ENCODE results near the gene RASEF. TPM values are rescaled to one million over a fixed set of nuclear protein-coding genes. Genes with fewer than 3 reads are reported as not detected.

Gene RASEF
- total RNA-seq (10 to 100 TPM in 1 of 7 donors, 1 to 10 TPM in 4, under 1 TPM in 2; 0.08 to 15.9 (median 1.3) TPM), polyA plus RNA-seq (under 1 TPM; 0.07 to 0.43 TPM)
- long read RNA-seq, donor 1: 0 reads
- long read RNA-seq, donor 2, full-length matches to known transcripts: 2 of 10 reads
- long read RNA-seq, donor 2, partial matches to known transcripts: 8 of 10 reads
- long read RNA-seq, donor 2, other reads (novel, unspliced or antisense): 0 of 10 reads
- long read RNA-seq, donor 3, full-length matches to known transcripts: 3 of 5 reads
- long read RNA-seq, donor 3, partial matches to known transcripts: 0 of 5 reads
- long read RNA-seq, donor 3, other reads (novel, unspliced or antisense): 2 of 5 reads

DNA sequence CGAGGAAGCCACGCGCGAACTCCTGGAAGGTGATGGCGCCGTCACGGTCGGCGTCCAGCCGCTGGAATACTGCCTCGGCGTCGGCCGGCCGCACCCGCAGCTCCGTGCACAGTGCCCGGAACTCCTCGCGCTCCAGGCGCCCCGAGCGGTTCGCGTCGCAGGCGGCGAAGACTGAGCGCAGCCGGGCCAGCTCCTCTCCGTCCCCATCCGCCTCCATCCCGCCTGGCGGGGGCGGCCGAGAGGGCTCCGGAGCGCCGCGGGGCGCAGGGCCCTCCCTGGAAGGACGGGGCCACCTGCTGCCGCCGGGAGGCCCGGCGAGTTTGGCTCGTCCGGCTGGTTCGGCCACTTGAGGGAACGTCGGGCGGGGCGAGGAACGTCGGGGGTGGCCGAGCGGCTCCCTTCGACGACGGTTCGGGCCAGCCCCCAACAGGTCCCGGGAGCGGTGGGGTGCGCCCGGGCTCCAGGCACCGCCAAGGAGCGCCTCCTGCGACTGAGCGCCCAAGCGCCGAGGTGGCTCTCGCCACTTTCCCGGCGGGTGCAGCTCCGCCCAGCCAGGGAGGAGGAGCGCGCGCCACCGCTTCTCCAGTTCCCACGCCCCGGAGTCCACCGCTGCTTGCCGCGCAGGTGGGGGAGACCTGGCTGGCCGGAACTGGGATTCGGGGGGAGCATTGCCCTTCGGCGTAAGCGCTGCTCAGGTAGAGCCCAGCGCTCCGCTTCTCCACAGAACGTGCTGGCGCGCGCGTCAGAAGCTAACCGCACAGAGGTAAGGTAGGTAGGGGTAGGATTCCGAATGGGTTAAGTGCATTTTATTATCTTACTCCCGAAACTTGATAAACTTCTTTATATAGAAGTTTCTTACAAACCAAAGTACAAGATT, at the start of gene RASEF:
RASEF (minus strand) TSS at position 492 of the 877 bp plus-strand sequence; CDS start at position 217, 275 bp downstream.
- Histone ChIP-seq H3K4me1 (ENCODE audit: insufficient read depth) (no peaks in the 10 kb centered on the region), H3K27ac (no peak within 1 kb of the TSS), H3K4me3 (peak within 1 kb of the TSS; percentile 30), H3K27me3 (no peaks in the 10 kb centered on the region), H3K36me3 (no peaks in the 10 kb centered on the region), H3K9me3 (peaks cover 0 to 3% of the 10 kb centered on the region in 2 donors)
- intact Hi-C loops (cut with DNase I): no loop called here
- peak in 2 of 5 donors; percentile 19 to 37 for DNase-seq
- TF ChIP-seq, protein P1, sequence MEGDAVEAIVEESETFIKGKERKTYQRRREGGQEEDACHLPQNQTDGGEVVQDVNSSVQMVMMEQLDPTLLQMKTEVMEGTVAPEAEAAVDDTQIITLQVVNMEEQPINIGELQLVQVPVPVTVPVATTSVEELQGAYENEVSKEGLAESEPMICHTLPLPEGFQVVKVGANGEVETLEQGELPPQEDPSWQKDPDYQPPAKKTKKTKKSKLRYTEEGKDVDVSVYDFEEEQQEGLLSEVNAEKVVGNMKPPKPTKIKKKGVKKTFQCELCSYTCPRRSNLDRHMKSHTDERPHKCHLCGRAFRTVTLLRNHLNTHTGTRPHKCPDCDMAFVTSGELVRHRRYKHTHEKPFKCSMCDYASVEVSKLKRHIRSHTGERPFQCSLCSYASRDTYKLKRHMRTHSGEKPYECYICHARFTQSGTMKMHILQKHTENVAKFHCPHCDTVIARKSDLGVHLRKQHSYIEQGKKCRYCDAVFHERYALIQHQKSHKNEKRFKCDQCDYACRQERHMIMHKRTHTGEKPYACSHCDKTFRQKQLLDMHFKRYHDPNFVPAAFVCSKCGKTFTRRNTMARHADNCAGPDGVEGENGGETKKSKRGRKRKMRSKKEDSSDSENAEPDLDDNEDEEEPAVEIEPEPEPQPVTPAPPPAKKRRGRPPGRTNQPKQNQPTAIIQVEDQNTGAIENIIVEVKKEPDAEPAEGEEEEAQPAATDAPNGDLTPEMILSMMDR (IDR thresholded peaks at IDR 0.05): no peak
- TF ChIP-seq EP300 (IDR thresholded peaks at IDR 0.05) (no peak), POLR2A (IDR thresholded peaks at IDR 0.05) (no peak)
- WGBS, 3 donors: 0 to 3% (median 1%) methylated on average over 66 to 99 of the region's 99 CpGs

DNA sequence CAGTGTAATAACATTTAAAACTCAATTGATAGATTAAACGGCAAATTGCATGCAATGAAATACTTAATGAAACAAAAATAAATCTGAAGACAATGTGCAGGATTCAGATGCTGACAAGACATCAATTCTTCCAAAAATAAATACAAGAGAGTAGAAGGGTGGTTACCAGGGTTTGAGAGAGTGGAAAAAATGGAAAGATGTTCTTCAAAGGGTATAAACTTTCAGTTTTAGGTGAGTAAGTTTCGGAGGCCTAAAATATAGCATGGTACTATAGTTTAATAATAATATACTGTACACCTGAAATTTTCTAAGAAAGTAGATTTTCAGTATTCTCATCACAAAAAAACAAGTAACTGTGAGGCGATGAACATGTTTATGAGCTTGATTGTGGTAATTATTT, 48.2 kb upstream of the RASEF start:
- Histone ChIP-seq H3K36me3 (no peaks in the 10 kb centered on the region), H3K27ac (no peak overlapping the region), H3K4me1 (ENCODE audit: insufficient read depth) (no peaks in the 10 kb centered on the region), H3K4me3 (no peak overlapping the region), H3K9me3 (no peaks in the 10 kb centered on the region), H3K27me3 (no peaks in the 10 kb centered on the region)
- DNase-seq: no peak
- intact Hi-C loops (cut with DNase I): no loop called here
- TF ChIP-seq EP300 (IDR thresholded peaks at IDR 0.05): no peak
- TF ChIP-seq POLR2A (IDR thresholded peaks at IDR 0.05): no peak
- TF ChIP-seq, protein P1 (IDR thresholded peaks at IDR 0.05): no peak
- WGBS, 3 donors: 94 to 96% (median 95%) methylated on average over 3 of the region's 3 CpGs

- 41 to 53% (median 42%) methylated on average over 3 of the region's 3 CpGs for WGBS, 3 donors
- no peak for TF ChIP-seq EP300 (IDR thresholded peaks at IDR 0.05)
- no peak for TF ChIP-seq POLR2A (IDR thresholded peaks at IDR 0.05)
- TF ChIP-seq, protein P1 (IDR thresholded peaks at IDR 0.05): no peak
These were observed 46.4 kb upstream of the RASEF start for GRCh38 chr9:83109296-83109695.

GRCh38 chr9:83108208-83108607, 45.3 kb upstream of the RASEF start:
- no peak for DNase-seq
- intact Hi-C loops (cut with DNase I): no loop called here
- no peaks in the 10 kb centered on the region for H3K4me1 ChIP-seq (ENCODE audit: insufficient read depth)
- TF ChIP-seq POLR2A (IDR thresholded peaks at IDR 0.05) (no peak), EP300 (IDR thresholded peaks at IDR 0.05) (no peak)
- TF ChIP-seq, protein P1 (IDR thresholded peaks at IDR 0.05): no peak
- H3K27ac ChIP-seq: no peak overlapping the region
- H3K27me3 ChIP-seq: no peaks in the 10 kb centered on the region
- no peaks in the 10 kb centered on the region for H3K9me3 ChIP-seq
- H3K4me3 ChIP-seq: no peak overlapping the region
- H3K36me3 ChIP-seq: no peaks in the 10 kb centered on the region

More at GRCh38 chr9:83109296-83109695, 46.4 kb upstream of the RASEF start:
- no peak overlapping the region for H3K4me3 ChIP-seq
- intact Hi-C loops (cut with DNase I): no loop called here
- H3K4me1 ChIP-seq (ENCODE audit: insufficient read depth): no peaks in the 10 kb centered on the region
- H3K9me3 ChIP-seq: no peaks in the 10 kb centered on the region
- no peak for DNase-seq
- H3K36me3 ChIP-seq: no peaks in the 10 kb centered on the region
- H3K27ac ChIP-seq: no peak overlapping the region
- no peaks in the 10 kb centered on the region for H3K27me3 ChIP-seq
